ENCODE measurements around the gene BIRC3. TPM values are rescaled to one million over a fixed set of nuclear protein-coding genes. Genes with fewer than 3 reads are reported as not detected.

BIRC3 gene
- total RNA-seq, 2 donors from 2014 or later: 0.04 to 0.07 TPM

GRCh38 chr11:102320679-102321078 is 3.4 kb downstream of the BIRC3 start:
- Mint-ChIP-seq H3K36me3 (ENCODE audit: low read depth) (no peaks in the 10 kb centered on the region), H3K4me1 (peaks cover 7% of the 10 kb centered on the region), H3K9me3 (no peaks in the 10 kb centered on the region), H3K27ac (no peak overlapping the region), H3K4me3 (no peak overlapping the region), H3K27me3 (ENCODE audit: insufficient read depth) (peaks cover 27% of the 10 kb centered on the region)
- H3K27me3 ChIP-seq (ENCODE audit: control insufficient read depth, insufficient read depth, low read length, poor library complexity, severe bottlenecking): peaks cover 30% of the 10 kb centered on the region
- DNase-seq: no peak
- no peaks in the 10 kb centered on the region for H3K4me1 ChIP-seq (ENCODE audit: control insufficient read depth, insufficient read depth, low read length)
- TF ChIP-seq, protein P1, sequence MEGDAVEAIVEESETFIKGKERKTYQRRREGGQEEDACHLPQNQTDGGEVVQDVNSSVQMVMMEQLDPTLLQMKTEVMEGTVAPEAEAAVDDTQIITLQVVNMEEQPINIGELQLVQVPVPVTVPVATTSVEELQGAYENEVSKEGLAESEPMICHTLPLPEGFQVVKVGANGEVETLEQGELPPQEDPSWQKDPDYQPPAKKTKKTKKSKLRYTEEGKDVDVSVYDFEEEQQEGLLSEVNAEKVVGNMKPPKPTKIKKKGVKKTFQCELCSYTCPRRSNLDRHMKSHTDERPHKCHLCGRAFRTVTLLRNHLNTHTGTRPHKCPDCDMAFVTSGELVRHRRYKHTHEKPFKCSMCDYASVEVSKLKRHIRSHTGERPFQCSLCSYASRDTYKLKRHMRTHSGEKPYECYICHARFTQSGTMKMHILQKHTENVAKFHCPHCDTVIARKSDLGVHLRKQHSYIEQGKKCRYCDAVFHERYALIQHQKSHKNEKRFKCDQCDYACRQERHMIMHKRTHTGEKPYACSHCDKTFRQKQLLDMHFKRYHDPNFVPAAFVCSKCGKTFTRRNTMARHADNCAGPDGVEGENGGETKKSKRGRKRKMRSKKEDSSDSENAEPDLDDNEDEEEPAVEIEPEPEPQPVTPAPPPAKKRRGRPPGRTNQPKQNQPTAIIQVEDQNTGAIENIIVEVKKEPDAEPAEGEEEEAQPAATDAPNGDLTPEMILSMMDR (conservative IDR thresholded peaks at IDR 0.05): no peak
- H3K27ac ChIP-seq (ENCODE audit: low read depth, low read length): no peak overlapping the region
- H3K36me3 ChIP-seq (ENCODE audit: control insufficient read depth, insufficient read depth, low read length): no peaks in the 10 kb centered on the region
- no peak overlapping the region for H3K4me3 ChIP-seq (ENCODE audit: low read length)
- no peak overlapping the region for H3K9ac ChIP-seq (ENCODE audit: extremely low read depth, low read length, poor library complexity, severe bottlenecking)
- no peaks in the 10 kb centered on the region for H3K9me3 ChIP-seq (ENCODE audit: control insufficient read depth, low read length)

- peaks cover 8% of the 10 kb centered on the region for H3K4me1 Mint-ChIP-seq
- TF ChIP-seq, protein P1 (conservative IDR thresholded peaks at IDR 0.05): no peak
- H3K9me3 Mint-ChIP-seq: no peaks in the 10 kb centered on the region
- H3K27me3 Mint-ChIP-seq (ENCODE audit: insufficient read depth): peaks cover 16% of the 10 kb centered on the region
- H3K36me3 ChIP-seq (ENCODE audit: control insufficient read depth, insufficient read depth, low read length): no peaks in the 10 kb centered on the region
- no peaks in the 10 kb centered on the region for H3K4me1 ChIP-seq (ENCODE audit: control insufficient read depth, insufficient read depth, low read length)
- peaks cover 22% of the 10 kb centered on the region for H3K27me3 ChIP-seq (ENCODE audit: control insufficient read depth, insufficient read depth, low read length, poor library complexity, severe bottlenecking)
- WGBS, 2 experiments (ENCODE audit: insufficient coverage in 1 of 2, insufficient read length in 1 of 2): 81% methylated on average over 2 of the region's 2 CpGs; no CpG with 5 or more reads in 1 of the 2 experiments
- no peak overlapping the region for H3K27ac Mint-ChIP-seq
- DNase-seq: no peak
- H3K4me3 Mint-ChIP-seq: no peak overlapping the region
- H3K9ac ChIP-seq (ENCODE audit: extremely low read depth, low read length, poor library complexity, severe bottlenecking): no peak overlapping the region
- no peak overlapping the region for H3K27ac ChIP-seq (ENCODE audit: low read depth, low read length)
- H3K36me3 Mint-ChIP-seq (ENCODE audit: low read depth): no peaks in the 10 kb centered on the region
- no peaks in the 10 kb centered on the region for H3K9me3 ChIP-seq (ENCODE audit: control insufficient read depth, low read length)
- H3K4me3 ChIP-seq (ENCODE audit: low read length): no peak overlapping the region
Measured at GRCh38 chr11:102322560-102322959, 5.3 kb downstream of the BIRC3 start.

GRCh38 chr11:102323542-102324251 is 6.4 kb downstream of the BIRC3 start:
- Histone ChIP-seq H3K4me1 (ENCODE audit: control insufficient read depth, insufficient read depth, low read length) (no peaks in the 10 kb centered on the region), H3K36me3 (ENCODE audit: control insufficient read depth, insufficient read depth, low read length) (no peaks in the 10 kb centered on the region), H3K9me3 (ENCODE audit: control insufficient read depth, low read length) (no peaks in the 10 kb centered on the region), H3K27ac (ENCODE audit: low read depth, low read length) (no peak overlapping the region), H3K27me3 (ENCODE audit: control insufficient read depth, insufficient read depth, low read length, poor library complexity, severe bottlenecking) (peaks cover 10% of the 10 kb centered on the region), H3K9ac (ENCODE audit: extremely low read depth, low read length, poor library complexity, severe bottlenecking) (no peak overlapping the region), H3K4me3 (ENCODE audit: low read length) (no peak overlapping the region)
- TF ChIP-seq, protein P1 (conservative IDR thresholded peaks at IDR 0.05): no peak
- Mint-ChIP-seq H3K36me3 (ENCODE audit: low read depth) (no peaks in the 10 kb centered on the region), H3K9me3 (no peaks in the 10 kb centered on the region), H3K27me3 (ENCODE audit: insufficient read depth) (peaks cover 6% of the 10 kb centered on the region), H3K4me1 (peaks cover 7% of the 10 kb centered on the region), H3K27ac (no peak overlapping the region), H3K4me3 (no peak overlapping the region)
- no CpG with 5 or more reads among the region's 1 CpG for WGBS, 2 experiments (ENCODE audit: insufficient coverage in 1 of 2, insufficient read length in 1 of 2)
- no peak for DNase-seq

All from endodermal cell (in vitro differentiated cells).